Measurements from ENCODE around the gene UACA.

The UACA gene

GRCh38 chr15:70690491-70691276, 72.7 kb downstream of the UACA start:
- no peak for DNase-seq
- H3K4me1 ChIP-seq (ENCODE audit: control extremely low read depth in 1 of 4, control insufficient read depth in 4 of 4, insufficient read depth in 4 of 4, low read length in 3 of 4) = no peaks in the 10 kb centered on the region
- H3K27me3 ChIP-seq (replicated peaks in 2 of 5; ENCODE audit: control insufficient read depth in 4 of 5, insufficient read depth in 5 of 5, low read length in 4 of 5) = peaks cover 0 to 18% (median 0%) of the 10 kb centered on the region in 5 experiments
- no peak overlapping the region for H3K27ac ChIP-seq (ENCODE audit: insufficient read depth in 1 of 2, low read depth in 1 of 2, low read length in 2 of 2, poor library complexity in 1 of 2, severe bottlenecking in 2 of 2)
- no peaks in the 10 kb centered on the region for H3K36me3 ChIP-seq (ENCODE audit: control insufficient read depth in 4 of 4, insufficient read depth in 4 of 4, low read length in 3 of 4)
- WGBS (ENCODE audit: insufficient coverage) = no CpG with 5 or more reads among the region's 2 CpGs
- CTCF ChIA-PET = interaction anchor here (1.1 to 1.3 kb wide), 2 partner anchors 9 to 11 kb away, joined by 5 read pairs; no protein-coding TSS in a partner anchor
- no peaks in the 10 kb centered on the region for H3K9me3 ChIP-seq (ENCODE audit: control extremely low read depth in 1 of 5, control insufficient read depth in 4 of 5, insufficient read depth in 2 of 5, low read depth in 1 of 5, low read length in 4 of 5)
- H3K4me3 ChIP-seq (ENCODE audit: control insufficient read depth in 1 of 7, extremely low read depth in 1 of 7, insufficient read depth in 4 of 7, low read depth in 2 of 7, low read length in 6 of 7) = no peak overlapping the region
- POLR2A ChIA-PET = interaction anchor here (0.6 kb wide), 1 partner anchor 1665 kb away, joined by 3 read pairs; no protein-coding TSS in a partner anchor

GRCh38 chr15:70690021-70690420, 73.3 kb downstream of the UACA start:
- Histone ChIP-seq H3K27ac (ENCODE audit: insufficient read depth in 1 of 2, low read depth in 1 of 2, low read length in 2 of 2, poor library complexity in 1 of 2, severe bottlenecking in 2 of 2) (no peak overlapping the region), H3K4me1 (ENCODE audit: control extremely low read depth in 1 of 4, control insufficient read depth in 4 of 4, insufficient read depth in 4 of 4, low read length in 3 of 4) (no peaks in the 10 kb centered on the region), H3K36me3 (ENCODE audit: control insufficient read depth in 4 of 4, insufficient read depth in 4 of 4, low read length in 3 of 4) (no peaks in the 10 kb centered on the region), H3K27me3 (replicated peaks in 2 of 5; ENCODE audit: control insufficient read depth in 4 of 5, insufficient read depth in 5 of 5, low read length in 4 of 5) (peaks cover 0 to 21% (median 0%) of the 10 kb centered on the region in 5 experiments), H3K4me3 (ENCODE audit: control insufficient read depth in 1 of 7, extremely low read depth in 1 of 7, insufficient read depth in 4 of 7, low read depth in 2 of 7, low read length in 6 of 7) (no peak overlapping the region), H3K9me3 (ENCODE audit: control extremely low read depth in 1 of 5, control insufficient read depth in 4 of 5, insufficient read depth in 2 of 5, low read depth in 1 of 5, low read length in 4 of 5) (no peaks in the 10 kb centered on the region)
- no peak for DNase-seq
- ChIA-PET CTCF (no interaction called here), POLR2A (interaction anchor here (0.6 kb wide), 1 partner anchor 1666 kb away, joined by 3 read pairs; no protein-coding TSS in a partner anchor)
- no CpG with 5 or more reads among the region's 2 CpGs for WGBS (ENCODE audit: insufficient coverage)

DNA sequence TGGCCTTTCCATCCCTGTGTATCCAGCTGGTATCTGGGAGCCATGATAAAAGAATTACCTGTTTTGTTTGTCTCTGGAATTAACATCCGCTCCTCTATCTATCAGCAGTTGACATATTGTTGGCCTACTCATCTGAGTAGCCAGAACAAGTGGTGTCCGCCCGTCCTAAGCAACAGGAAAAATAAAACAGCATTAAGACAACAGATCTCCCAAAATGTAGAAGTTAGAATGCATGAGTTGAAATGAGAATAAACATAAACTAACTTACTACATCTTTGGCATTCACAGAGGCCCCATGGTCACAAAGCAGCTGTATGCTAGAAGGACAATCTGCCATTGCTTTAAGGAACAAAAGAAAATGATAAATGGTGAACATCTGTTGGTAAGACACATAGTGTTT, 75.9 kb downstream of the UACA start:
- Histone ChIP-seq H3K9me3 (ENCODE audit: control extremely low read depth in 1 of 5, control insufficient read depth in 4 of 5, insufficient read depth in 2 of 5, low read depth in 1 of 5, low read length in 4 of 5) (no peaks in the 10 kb centered on the region), H3K36me3 (ENCODE audit: control insufficient read depth in 4 of 4, insufficient read depth in 4 of 4, low read length in 3 of 4) (no peaks in the 10 kb centered on the region), H3K4me3 (ENCODE audit: control insufficient read depth in 1 of 7, extremely low read depth in 1 of 7, insufficient read depth in 4 of 7, low read depth in 2 of 7, low read length in 6 of 7) (no peak overlapping the region), H3K27ac (ENCODE audit: insufficient read depth in 1 of 2, low read depth in 1 of 2, low read length in 2 of 2, poor library complexity in 1 of 2, severe bottlenecking in 2 of 2) (no peak overlapping the region), H3K27me3 (replicated peaks in 2 of 5; ENCODE audit: control insufficient read depth in 4 of 5, insufficient read depth in 5 of 5, low read length in 4 of 5) (peaks cover 0 to 24% (median 4%) of the 10 kb centered on the region in 5 experiments), H3K4me1 (ENCODE audit: control extremely low read depth in 1 of 4, control insufficient read depth in 4 of 4, insufficient read depth in 4 of 4, low read length in 3 of 4) (no peaks in the 10 kb centered on the region)
- CTCF ChIA-PET = interaction anchor here (1.2 kb wide), 1 partner anchor 9 kb away, joined by 4 read pairs; no protein-coding TSS in a partner anchor
- WGBS (ENCODE audit: insufficient coverage) = 88% methylated on average over 1 of the region's 3 CpGs
- DNase-seq = no peak
- POLR2A ChIA-PET = interaction anchor here (0.6 kb wide), 1 partner anchor 65 kb away, joined by 3 read pairs; no protein-coding TSS in a partner anchor

DNA sequence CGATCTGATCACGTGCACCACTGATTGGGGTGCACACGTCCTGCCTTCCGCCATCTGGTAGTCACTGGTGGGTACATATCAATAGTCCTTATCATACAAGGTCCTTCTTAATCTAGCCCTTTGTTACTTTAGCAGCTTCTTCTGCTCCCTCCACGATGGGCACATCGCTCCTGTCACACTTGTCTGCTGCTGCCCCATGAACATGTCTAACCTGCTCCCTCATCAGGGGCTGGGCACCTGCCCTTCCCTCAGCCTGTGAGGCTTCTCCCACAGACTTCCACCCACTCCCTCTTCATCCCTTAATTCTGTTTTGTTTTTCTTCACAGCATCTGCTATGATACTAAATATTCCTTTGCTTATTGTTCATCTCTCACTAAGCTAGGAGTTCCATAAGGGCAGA, 82.5 kb downstream of the UACA start:
- Histone ChIP-seq H3K4me1 (ENCODE audit: control extremely low read depth in 1 of 4, control insufficient read depth in 4 of 4, insufficient read depth in 4 of 4, low read length in 3 of 4) (no peaks in the 10 kb centered on the region), H3K4me3 (ENCODE audit: control insufficient read depth in 1 of 7, extremely low read depth in 1 of 7, insufficient read depth in 4 of 7, low read depth in 2 of 7, low read length in 6 of 7) (no peak overlapping the region), H3K36me3 (ENCODE audit: control insufficient read depth in 4 of 4, insufficient read depth in 4 of 4, low read length in 3 of 4) (no peaks in the 10 kb centered on the region), H3K27me3 (replicated peaks in 2 of 5; ENCODE audit: control insufficient read depth in 4 of 5, insufficient read depth in 5 of 5, low read length in 4 of 5) (peaks cover 0 to 53% (median 11%) of the 10 kb centered on the region in 5 experiments), H3K27ac (ENCODE audit: insufficient read depth in 1 of 2, low read depth in 1 of 2, low read length in 2 of 2, poor library complexity in 1 of 2, severe bottlenecking in 2 of 2) (no peak overlapping the region), H3K9me3 (ENCODE audit: control extremely low read depth in 1 of 5, control insufficient read depth in 4 of 5, insufficient read depth in 2 of 5, low read depth in 1 of 5, low read length in 4 of 5) (no peaks in the 10 kb centered on the region)
- CTCF ChIA-PET = interaction anchor here (0.8 to 3.5 kb wide), 6 partner anchors 8 to 133 kb away, joined by 3 to 21 read pairs (median 6); no protein-coding TSS in a partner anchor
- 95% methylated on average over 6 of the region's 6 CpGs for WGBS (ENCODE audit: insufficient coverage)
- DNase-seq = no peak
- POLR2A ChIA-PET = no interaction called here

DNA sequence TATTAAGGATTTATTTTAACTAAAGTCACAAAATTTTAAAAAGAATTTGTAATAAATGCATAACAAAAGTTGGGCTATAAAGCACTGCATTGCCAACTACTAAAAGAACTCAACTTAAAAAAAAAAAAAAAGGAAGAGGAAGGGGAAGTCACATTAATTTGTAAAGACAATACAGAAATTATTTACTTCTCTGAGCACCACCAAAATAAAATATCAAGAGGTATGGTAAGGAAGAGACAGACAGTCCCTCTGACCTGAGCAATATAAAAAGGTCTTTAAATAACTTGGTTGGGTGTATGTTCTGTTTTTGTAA, 83.5 kb downstream of the UACA start:
- ChIA-PET CTCF (interaction anchor here (0.7 to 3.5 kb wide), 7 partner anchors 11 to 131 kb away, joined by 3 to 21 read pairs (median 5); no protein-coding TSS in a partner anchor), POLR2A (interaction anchor here (0.6 kb wide), 2 partner anchors 197 to 242 kb away, joined by 3 read pairs; no protein-coding TSS in a partner anchor)
- Histone ChIP-seq H3K4me1 (ENCODE audit: control extremely low read depth in 1 of 4, control insufficient read depth in 4 of 4, insufficient read depth in 4 of 4, low read length in 3 of 4) (no peaks in the 10 kb centered on the region), H3K4me3 (ENCODE audit: control insufficient read depth in 1 of 7, extremely low read depth in 1 of 7, insufficient read depth in 4 of 7, low read depth in 2 of 7, low read length in 6 of 7) (no peak overlapping the region), H3K9me3 (ENCODE audit: control extremely low read depth in 1 of 5, control insufficient read depth in 4 of 5, insufficient read depth in 2 of 5, low read depth in 1 of 5, low read length in 4 of 5) (no peaks in the 10 kb centered on the region), H3K36me3 (ENCODE audit: control insufficient read depth in 4 of 4, insufficient read depth in 4 of 4, low read length in 3 of 4) (no peaks in the 10 kb centered on the region), H3K27me3 (replicated peaks in 2 of 5; ENCODE audit: control insufficient read depth in 4 of 5, insufficient read depth in 5 of 5, low read length in 4 of 5) (peaks cover 0 to 57% (median 16%) of the 10 kb centered on the region in 5 experiments), H3K27ac (ENCODE audit: insufficient read depth in 1 of 2, low read depth in 1 of 2, low read length in 2 of 2, poor library complexity in 1 of 2, severe bottlenecking in 2 of 2) (no peak overlapping the region)
- no peak for DNase-seq

DNA sequence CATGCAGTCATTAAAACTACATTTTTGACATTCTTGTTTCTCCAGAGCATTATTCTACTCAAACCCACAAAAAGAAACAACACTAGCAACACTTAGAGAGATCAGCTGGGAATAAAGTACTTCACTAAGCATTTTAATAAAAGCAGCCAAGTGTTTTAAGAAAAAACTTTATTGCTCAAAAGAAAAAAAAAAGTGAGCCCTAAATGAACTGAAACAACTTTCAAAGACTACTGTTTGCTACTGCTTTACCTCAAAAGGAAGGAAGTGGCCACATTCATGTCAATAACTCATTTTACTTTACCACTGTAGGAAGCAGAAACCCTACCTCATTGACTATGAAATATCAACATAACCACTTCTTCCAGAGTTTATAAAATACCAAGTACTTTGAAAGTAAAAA, 91.3 kb downstream of the UACA start:
- Histone ChIP-seq H3K36me3 (ENCODE audit: control insufficient read depth in 4 of 4, insufficient read depth in 4 of 4, low read length in 3 of 4) (no peaks in the 10 kb centered on the region), H3K9me3 (ENCODE audit: control extremely low read depth in 1 of 5, control insufficient read depth in 4 of 5, insufficient read depth in 2 of 5, low read depth in 1 of 5, low read length in 4 of 5) (no peaks in the 10 kb centered on the region), H3K4me3 (ENCODE audit: control insufficient read depth in 1 of 7, extremely low read depth in 1 of 7, insufficient read depth in 4 of 7, low read depth in 2 of 7, low read length in 6 of 7) (peak overlapping the region in 1 of 7 experiments; percentile 24), H3K27me3 (replicated peaks in 2 of 5; ENCODE audit: control insufficient read depth in 4 of 5, insufficient read depth in 5 of 5, low read length in 4 of 5) (peaks cover 9 to 66% (median 16%) of the 10 kb centered on the region in 5 experiments), H3K4me1 (ENCODE audit: control extremely low read depth in 1 of 4, control insufficient read depth in 4 of 4, insufficient read depth in 4 of 4, low read length in 3 of 4) (peaks cover 9 to 25% (median 18%) of the 10 kb centered on the region in 4 experiments), H3K27ac (ENCODE audit: insufficient read depth in 1 of 2, low read depth in 1 of 2, low read length in 2 of 2, poor library complexity in 1 of 2, severe bottlenecking in 2 of 2) (no peak overlapping the region)
- ChIA-PET CTCF (interaction anchor here (0.6 to 3.0 kb wide), 5 partner anchors 10 to 106 kb away, joined by 3 to 9 read pairs (median 5); no protein-coding TSS in a partner anchor), POLR2A (no interaction called here)
- peak; percentile 69 to 94 (median 88) for DNase-seq

DNA sequence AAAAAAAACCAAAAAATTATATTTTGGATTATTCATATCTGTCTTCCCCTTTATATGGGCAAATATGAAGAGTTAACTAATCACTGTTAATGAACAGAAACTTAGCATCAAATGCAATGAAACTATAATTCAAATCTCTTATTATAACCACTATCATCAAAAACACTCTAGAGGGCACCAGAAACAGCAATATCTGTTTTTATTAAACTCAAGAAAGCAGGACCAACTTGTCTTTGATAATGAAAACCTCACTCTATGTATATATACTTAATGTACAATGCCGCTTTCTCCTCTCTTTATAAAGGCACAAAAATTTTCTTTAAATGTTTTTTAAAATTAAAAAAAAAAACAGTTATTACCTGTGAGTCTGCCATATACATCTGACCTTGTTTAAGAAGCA, 92.7 kb downstream of the UACA start:
- peak; percentile 29 to 51 (median 46) for DNase-seq
- ChIA-PET POLR2A (no interaction called here), CTCF (interaction anchor here (1.5 kb wide), 1 partner anchor 55 kb away, joined by 3 read pairs; no protein-coding TSS in a partner anchor)
- WGBS (ENCODE audit: insufficient coverage) = no CpG with 5 or more reads among the region's 1 CpG
- peaks cover 12 to 67% (median 22%) of the 10 kb centered on the region in 5 experiments for H3K27me3 ChIP-seq (replicated peaks in 2 of 5; ENCODE audit: control insufficient read depth in 4 of 5, insufficient read depth in 5 of 5, low read length in 4 of 5)
- H3K4me3 ChIP-seq (ENCODE audit: control insufficient read depth in 1 of 7, extremely low read depth in 1 of 7, insufficient read depth in 4 of 7, low read depth in 2 of 7, low read length in 6 of 7) = no peak overlapping the region
- no peaks in the 10 kb centered on the region for H3K9me3 ChIP-seq (ENCODE audit: control extremely low read depth in 1 of 5, control insufficient read depth in 4 of 5, insufficient read depth in 2 of 5, low read depth in 1 of 5, low read length in 4 of 5)
- peaks cover 9 to 25% (median 18%) of the 10 kb centered on the region in 4 experiments for H3K4me1 ChIP-seq (ENCODE audit: control extremely low read depth in 1 of 4, control insufficient read depth in 4 of 4, insufficient read depth in 4 of 4, low read length in 3 of 4)
- H3K36me3 ChIP-seq (ENCODE audit: control insufficient read depth in 4 of 4, insufficient read depth in 4 of 4, low read length in 3 of 4) = no peaks in the 10 kb centered on the region
- no peak overlapping the region for H3K27ac ChIP-seq (ENCODE audit: insufficient read depth in 1 of 2, low read depth in 1 of 2, low read length in 2 of 2, poor library complexity in 1 of 2, severe bottlenecking in 2 of 2)

Measured in common myeloid progenitor, CD34-positive (primary cell).